Nephron progenitor cell (in vitro differentiated cells): Measurements from ENCODE around the gene PGK1.
A peak's percentile ranks its signal among the peaks of the same experiment; 100 is the strongest.

Experiments used
- DNase-seq: peaks from one replicate; pipeline ENCODE4 v3.0.0; 2021
- H3K27ac Mint-ChIP-seq: 2 replicates; pipeline ENCODE4 v1.8.0; 2021; ENCODE audit warnings: mild to moderate bottlenecking, moderate library complexity, mixed read lengths
- H3K27me3 Mint-ChIP-seq: 2 replicates; pipeline ENCODE4 v1.8.0; 2021; ENCODE audit warnings: mild to moderate bottlenecking, low read depth, mixed read lengths; ENCODE audit not compliant: poor library complexity
- H3K36me3 Mint-ChIP-seq: 2 replicates; pipeline ENCODE4 v1.8.0; 2021; ENCODE audit warnings: low read depth, mixed read lengths
- H3K4me1 Mint-ChIP-seq: 2 replicates; pipeline ENCODE4 v1.8.0; 2021; ENCODE audit warnings: mixed read lengths
- H3K4me3 Mint-ChIP-seq: 2 replicates; pipeline ENCODE4 v1.8.0; 2021; ENCODE audit warnings: mild to moderate bottlenecking, moderate library complexity, mixed read lengths
- H3K9me3 Mint-ChIP-seq: 2 replicates; pipeline ENCODE4 v1.8.0; 2021; ENCODE audit warnings: mild to moderate bottlenecking, moderate library complexity, mixed read lengths
- TF ChIP-seq, protein P1 (sequence below): fragments of 200-600 bp; sonication (generic); IDR thresholded peaks from 2 replicates; pipeline ENCODE4 v1.5.0; 2021; ENCODE audit warnings: antibody characterized with exemption

Gene PGK1

DNA sequence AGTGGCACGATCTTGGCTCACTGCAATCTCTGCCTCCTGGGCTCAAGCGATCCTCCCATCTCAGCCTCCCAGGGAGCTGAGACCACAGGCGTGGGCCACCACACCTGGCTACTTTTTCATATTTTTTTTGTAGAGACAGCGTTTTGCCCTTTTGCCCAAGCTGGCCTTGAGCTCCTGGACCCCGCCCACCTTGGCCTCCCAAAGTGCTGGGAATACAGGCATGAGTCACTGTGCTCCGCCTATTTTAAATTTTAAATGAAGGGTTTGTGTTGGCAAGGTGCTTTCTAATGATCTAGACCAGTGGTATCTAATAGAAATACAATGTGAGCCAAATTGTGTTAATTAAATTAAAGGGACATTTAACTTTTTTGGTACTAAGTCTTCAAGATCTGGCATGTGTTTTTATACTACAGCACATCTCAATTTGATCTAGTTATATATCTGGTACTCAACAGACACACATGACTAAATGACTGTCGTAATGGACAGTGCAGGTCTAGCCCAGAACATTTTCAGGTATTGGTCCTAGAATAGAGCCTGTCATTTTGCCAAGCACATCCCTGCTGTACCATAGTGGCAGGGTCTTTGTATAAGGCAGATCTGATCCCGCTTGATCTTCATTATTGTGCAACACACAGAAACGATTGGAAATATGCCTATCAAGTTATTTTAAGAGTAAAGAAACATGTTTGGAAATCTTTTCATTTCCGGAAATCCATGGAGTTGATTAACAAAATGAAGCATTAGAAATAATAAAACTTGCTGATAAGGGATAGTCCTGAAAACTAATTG lies 7.3 kb downstream of the PGK1 start:
- Mint-ChIP-seq H3K4me3 (no peak overlapping the region), H3K27me3 (no peaks in the 10 kb centered on the region), H3K9me3 (peaks cover 24% of the 10 kb centered on the region), H3K4me1 (peaks cover 27% of the 10 kb centered on the region), H3K27ac (no peak overlapping the region), H3K36me3 (peaks cover 62% of the 10 kb centered on the region)
- no peak for DNase-seq
- TF ChIP-seq, protein P1, sequence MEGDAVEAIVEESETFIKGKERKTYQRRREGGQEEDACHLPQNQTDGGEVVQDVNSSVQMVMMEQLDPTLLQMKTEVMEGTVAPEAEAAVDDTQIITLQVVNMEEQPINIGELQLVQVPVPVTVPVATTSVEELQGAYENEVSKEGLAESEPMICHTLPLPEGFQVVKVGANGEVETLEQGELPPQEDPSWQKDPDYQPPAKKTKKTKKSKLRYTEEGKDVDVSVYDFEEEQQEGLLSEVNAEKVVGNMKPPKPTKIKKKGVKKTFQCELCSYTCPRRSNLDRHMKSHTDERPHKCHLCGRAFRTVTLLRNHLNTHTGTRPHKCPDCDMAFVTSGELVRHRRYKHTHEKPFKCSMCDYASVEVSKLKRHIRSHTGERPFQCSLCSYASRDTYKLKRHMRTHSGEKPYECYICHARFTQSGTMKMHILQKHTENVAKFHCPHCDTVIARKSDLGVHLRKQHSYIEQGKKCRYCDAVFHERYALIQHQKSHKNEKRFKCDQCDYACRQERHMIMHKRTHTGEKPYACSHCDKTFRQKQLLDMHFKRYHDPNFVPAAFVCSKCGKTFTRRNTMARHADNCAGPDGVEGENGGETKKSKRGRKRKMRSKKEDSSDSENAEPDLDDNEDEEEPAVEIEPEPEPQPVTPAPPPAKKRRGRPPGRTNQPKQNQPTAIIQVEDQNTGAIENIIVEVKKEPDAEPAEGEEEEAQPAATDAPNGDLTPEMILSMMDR, result no peak

- Mint-ChIP-seq H3K4me3 (no peak overlapping the region), H3K27ac (peak overlapping the region; percentile 45), H3K36me3 (peaks cover 84% of the 10 kb centered on the region), H3K4me1 (peaks cover 5% of the 10 kb centered on the region), H3K9me3 (peaks cover 46% of the 10 kb centered on the region), H3K27me3 (no peaks in the 10 kb centered on the region)
- no peak for DNase-seq
- TF ChIP-seq, protein P1, result no peak
Observed at GRCh38 chrX:78116365-78116764, 12.3 kb downstream of the PGK1 start.

DNA sequence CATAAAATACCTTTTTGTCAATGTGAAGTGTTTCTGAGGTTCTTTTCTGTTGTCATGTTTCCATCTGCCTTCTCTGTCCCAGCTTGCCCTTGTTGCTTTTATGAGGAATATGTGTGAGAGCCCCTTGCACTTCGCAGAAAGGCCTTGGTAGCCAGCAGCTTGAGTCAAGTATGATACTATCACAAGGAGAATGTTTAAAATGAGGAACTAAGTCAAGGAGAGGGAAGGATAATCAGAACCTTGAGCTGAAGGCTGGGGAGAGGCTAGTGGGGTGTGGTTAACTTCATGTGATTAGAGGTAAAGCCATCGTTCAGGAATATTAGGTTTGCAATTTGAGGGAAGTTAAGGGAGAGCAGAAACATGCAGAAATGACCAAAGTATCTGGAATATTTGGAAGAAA lies 12.7 kb downstream of the PGK1 start:
- Mint-ChIP-seq H3K4me1 (peaks cover 5% of the 10 kb centered on the region), H3K9me3 (peaks cover 48% of the 10 kb centered on the region), H3K27me3 (no peaks in the 10 kb centered on the region), H3K27ac (peak overlapping the region; percentile 45), H3K36me3 (peaks cover 83% of the 10 kb centered on the region), H3K4me3 (no peak overlapping the region)
- TF ChIP-seq, protein P1, result no peak
- no peak for DNase-seq

DNA sequence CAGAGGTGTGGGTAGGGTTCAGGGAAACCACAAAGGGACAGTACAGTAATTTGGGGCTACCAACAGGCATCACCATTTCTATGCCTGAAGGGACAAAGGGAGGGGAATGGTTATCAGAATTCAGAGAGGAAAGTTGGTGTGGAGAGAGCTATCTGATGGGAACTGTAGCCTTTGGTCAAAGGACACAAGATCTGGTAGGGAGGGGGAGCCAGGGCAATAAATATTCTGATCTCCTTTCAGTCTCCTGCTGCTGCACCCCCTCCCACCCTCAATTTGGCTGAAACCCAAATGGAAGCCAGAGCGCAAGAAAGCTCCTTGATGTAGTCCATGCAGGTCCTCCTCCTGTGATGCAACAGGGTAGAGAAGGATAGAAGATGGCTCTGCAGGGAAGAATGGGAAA lies 14.6 kb downstream of the PGK1 start:
- TF ChIP-seq, protein P1, result no peak
- no peak for DNase-seq
- peaks cover 56% of the 10 kb centered on the region for H3K9me3 Mint-ChIP-seq
- no peaks in the 10 kb centered on the region for H3K27me3 Mint-ChIP-seq
- peaks cover 5% of the 10 kb centered on the region for H3K4me1 Mint-ChIP-seq
- H3K27ac Mint-ChIP-seq, result no peak overlapping the region
- H3K4me3 Mint-ChIP-seq, result no peak overlapping the region
- peaks cover 80% of the 10 kb centered on the region for H3K36me3 Mint-ChIP-seq

DNA sequence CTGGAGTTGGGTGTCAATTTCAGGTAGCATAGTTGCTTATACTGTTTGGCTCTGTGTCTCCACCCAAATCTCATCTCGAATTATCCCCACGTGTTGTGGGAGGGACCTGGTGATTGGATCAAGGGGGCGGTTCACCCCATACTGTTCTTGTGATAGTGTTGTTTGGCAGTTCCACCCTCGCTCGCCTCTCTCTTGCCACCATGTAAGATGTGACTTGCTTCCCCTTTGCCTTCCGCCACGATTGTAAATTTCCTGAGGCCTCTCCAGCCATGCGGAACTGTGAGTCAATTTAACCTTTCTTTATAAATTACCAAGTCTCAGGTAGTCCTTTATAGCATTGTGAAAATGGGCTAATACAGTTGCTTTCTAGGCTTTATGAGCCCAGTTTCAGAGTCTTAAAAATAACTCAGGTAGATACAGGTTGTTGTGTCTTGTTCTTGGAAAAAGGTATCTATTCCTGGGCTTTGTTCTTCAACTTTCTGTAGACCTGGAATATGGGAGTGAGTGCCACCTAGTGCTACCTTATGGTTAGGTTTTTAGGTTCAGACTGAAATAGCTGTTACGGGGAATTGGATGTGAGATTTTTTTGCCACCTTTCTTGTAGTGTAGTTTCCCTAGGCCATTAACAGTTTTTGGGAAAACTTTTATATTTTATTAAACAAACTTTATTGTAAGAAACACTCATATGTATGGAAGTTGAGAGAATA lies 15.6 kb downstream of the PGK1 start:
- H3K36me3 Mint-ChIP-seq, result peaks cover 85% of the 10 kb centered on the region
- peak overlapping the region; percentile 94 for H3K27ac Mint-ChIP-seq
- H3K4me3 Mint-ChIP-seq, result no peak overlapping the region
- H3K9me3 Mint-ChIP-seq, result peaks cover 61% of the 10 kb centered on the region
- DNase-seq, result no peak
- H3K4me1 Mint-ChIP-seq, result peaks cover 5% of the 10 kb centered on the region
- no peaks in the 10 kb centered on the region for H3K27me3 Mint-ChIP-seq
- TF ChIP-seq, protein P1, result no peak
